Smooth muscle cell (in vitro differentiated cells): ENCODE data around the gene SP3. TPM values are rescaled to one million over a fixed set of nuclear protein-coding genes. Genes with fewer than 3 reads are reported as not detected.

ENCODE experiments used
- DNase-seq: peaks from one replicate; lab custom pipeline; 2025; ENCODE audit not compliant: unreplicated experiment; lab: John Stamatoyannopoulos, UW
- H2AFZ ChIP-seq: fragments of 200-600 bp; sonication (generic); 2 replicates; pipeline ENCODE4 v1.6.0; 2016; ENCODE audit warnings: antibody characterized with exemption, low read depth, mild to moderate bottlenecking
- H3F3A ChIP-seq: fragments of 200-600 bp; sonication (generic); 2 replicates; pipeline ENCODE4 v1.6.0; 2017; ENCODE audit warnings: antibody characterized with exemption, low read depth
- H3K27ac ChIP-seq: fragments of 200-600 bp; sonication (generic); 2 replicates; pipeline ENCODE4 v1.5.1; 2016; ENCODE audit warnings: low read depth, mild to moderate bottlenecking
- H3K27me3 ChIP-seq: fragments of 200-600 bp; sonication (generic); 2 replicates; pipeline ENCODE4 v1.6.1; 2016; ENCODE audit warnings: low read depth, mild to moderate bottlenecking
- H3K36me3 ChIP-seq: fragments of 200-600 bp; sonication (generic); 2 replicates; pipeline ENCODE4 v1.5.1; 2016; ENCODE audit warnings: low read depth
- H3K4me1 ChIP-seq: fragments of 200-600 bp; sonication (generic); 2 replicates; pipeline ENCODE4 v1.5.1; 2016; ENCODE audit warnings: low read depth
- H3K4me2 ChIP-seq: fragments of 200-600 bp; sonication (generic); 2 replicates; pipeline ENCODE4 v1.6.0; 2016; ENCODE audit warnings: mild to moderate bottlenecking
- H3K4me3 ChIP-seq: fragments of 200-600 bp; sonication (generic); 2 replicates; pipeline ENCODE4 v1.5.1; 2016; ENCODE audit warnings: mild to moderate bottlenecking
- H3K79me2 ChIP-seq: fragments of 200-600 bp; sonication (generic); 2 replicates; pipeline ENCODE4 v1.6.0; 2016; ENCODE audit warnings: low read depth, mild to moderate bottlenecking
- H3K9ac ChIP-seq: fragments of 200-600 bp; sonication (generic); 2 replicates; pipeline ENCODE4 v1.6.0; 2016; ENCODE audit warnings: low read depth
- H3K9me3 ChIP-seq: fragments of 200-600 bp; sonication (generic); replicated peaks from 2 replicates; pipeline ENCODE4 v1.5.1; 2016; ENCODE audit warnings: low read depth
- H4K20me1 ChIP-seq: fragments of 200-600 bp; sonication (generic); 2 replicates; pipeline ENCODE4 v1.6.0; 2016; ENCODE audit warnings: low read depth
- WGBS: methylation state at CpG from one replicate; pipeline ENCODE4 v1.1.7; 2016; ENCODE audit warnings: low lambda C conversion rate; 5-methylcytosine and 5-hydroxymethylcytosine counted together
- polyA plus RNA-seq: library from polyadenylated mRNA; unstranded; fragments of >200 nt; fragmentation: Nextera tagmentation; extraction: Ambion mirVana; gene quantifications from 2 replicates; pipeline ENCODE4 v1.2.1, GENCODE V29; 2016
- total RNA-seq: library from RNA; depleted of rRNA; stranded (reverse); fragments of >200 nt; gene quantifications from 2 replicates; pipeline ENCODE4 v1.2.3, GENCODE V29; 2014
- TF ChIP-seq, protein P1 (sequence below): fragments of 200-600 bp; sonication (generic); IDR thresholded peaks from 2 replicates; pipeline ENCODE4 v1.5.1; 2017; ENCODE audit warnings: borderline replicate concordance, mild to moderate bottlenecking, antibody characterized with exemption; ENCODE audit not compliant: insufficient read depth, poor library complexity, severe bottlenecking

The SP3 gene
- total and polyA plus RNA-seq, 2 experiments from 2014 or later, result 24.5 to 84.5 TPM

DNA sequence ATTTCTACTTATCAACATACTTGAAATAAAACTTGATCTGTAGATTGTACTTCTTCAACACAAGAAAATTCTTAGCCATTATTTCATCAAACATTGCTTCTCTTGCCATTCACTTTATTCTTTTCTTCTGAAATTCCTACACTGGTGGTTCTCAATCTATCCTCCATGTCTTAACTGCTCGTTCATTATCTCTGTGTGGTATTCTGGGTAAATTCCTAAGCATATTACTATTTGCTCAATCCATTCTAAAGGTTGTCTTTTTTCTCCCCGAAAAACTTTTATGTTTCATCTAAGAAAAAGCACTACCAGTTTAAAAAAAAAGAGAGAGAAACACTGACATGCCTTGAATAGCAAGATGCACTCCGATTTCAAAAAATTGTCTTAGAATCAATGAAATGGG is 18.0 kb downstream of the SP3 start:
- H3F3A ChIP-seq, result no peaks in the 10 kb centered on the region
- peak overlapping the region; percentile 30 for H3K4me2 ChIP-seq
- H3K4me1 ChIP-seq, result peaks cover 13% of the 10 kb centered on the region
- TF ChIP-seq, protein P1, sequence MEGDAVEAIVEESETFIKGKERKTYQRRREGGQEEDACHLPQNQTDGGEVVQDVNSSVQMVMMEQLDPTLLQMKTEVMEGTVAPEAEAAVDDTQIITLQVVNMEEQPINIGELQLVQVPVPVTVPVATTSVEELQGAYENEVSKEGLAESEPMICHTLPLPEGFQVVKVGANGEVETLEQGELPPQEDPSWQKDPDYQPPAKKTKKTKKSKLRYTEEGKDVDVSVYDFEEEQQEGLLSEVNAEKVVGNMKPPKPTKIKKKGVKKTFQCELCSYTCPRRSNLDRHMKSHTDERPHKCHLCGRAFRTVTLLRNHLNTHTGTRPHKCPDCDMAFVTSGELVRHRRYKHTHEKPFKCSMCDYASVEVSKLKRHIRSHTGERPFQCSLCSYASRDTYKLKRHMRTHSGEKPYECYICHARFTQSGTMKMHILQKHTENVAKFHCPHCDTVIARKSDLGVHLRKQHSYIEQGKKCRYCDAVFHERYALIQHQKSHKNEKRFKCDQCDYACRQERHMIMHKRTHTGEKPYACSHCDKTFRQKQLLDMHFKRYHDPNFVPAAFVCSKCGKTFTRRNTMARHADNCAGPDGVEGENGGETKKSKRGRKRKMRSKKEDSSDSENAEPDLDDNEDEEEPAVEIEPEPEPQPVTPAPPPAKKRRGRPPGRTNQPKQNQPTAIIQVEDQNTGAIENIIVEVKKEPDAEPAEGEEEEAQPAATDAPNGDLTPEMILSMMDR, result no peak
- no peak overlapping the region for H3K9ac ChIP-seq
- H3K27ac ChIP-seq, result no peak overlapping the region
- H3K36me3 ChIP-seq, result no peaks in the 10 kb centered on the region
- H3K9me3 ChIP-seq, result no peaks in the 10 kb centered on the region
- H3K27me3 ChIP-seq, result no peaks in the 10 kb centered on the region
- H3K4me3 ChIP-seq, result no peak overlapping the region
- no peak overlapping the region for H2AFZ ChIP-seq
- peaks cover 100% of the 10 kb centered on the region for H3K79me2 ChIP-seq
- 57% methylated on average over 3 of the region's 3 CpGs for WGBS
- peaks cover 100% of the 10 kb centered on the region for H4K20me1 ChIP-seq
- no peak for DNase-seq

DNA sequence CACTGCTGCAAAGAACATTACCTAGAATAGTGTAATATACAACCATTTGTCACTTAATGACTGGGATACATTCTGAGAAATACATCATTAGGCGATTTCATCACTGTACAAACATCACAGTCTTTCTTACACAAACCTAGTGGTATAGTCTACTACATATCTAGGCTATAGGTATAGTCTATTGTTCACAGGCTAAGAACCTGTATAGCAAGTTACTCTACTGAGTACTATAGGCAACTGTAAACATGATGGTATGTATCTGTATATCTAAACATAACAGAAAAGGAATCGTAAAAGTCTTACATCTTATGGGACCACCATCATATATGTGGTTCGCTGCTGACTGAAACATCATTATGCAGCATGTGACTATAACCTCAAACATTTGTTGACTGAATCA is 21.4 kb downstream of the SP3 start:
- peaks cover 100% of the 10 kb centered on the region for H4K20me1 ChIP-seq
- H3K79me2 ChIP-seq, result peaks cover 100% of the 10 kb centered on the region
- no peak overlapping the region for H3K4me2 ChIP-seq
- no peaks in the 10 kb centered on the region for H3F3A ChIP-seq
- H3K9me3 ChIP-seq, result no peaks in the 10 kb centered on the region
- TF ChIP-seq, protein P1, result no peak
- H2AFZ ChIP-seq, result no peak overlapping the region
- H3K9ac ChIP-seq, result no peak overlapping the region
- H3K4me3 ChIP-seq, result no peak overlapping the region
- H3K27ac ChIP-seq, result peak overlapping the region; percentile 48
- H3K27me3 ChIP-seq, result no peaks in the 10 kb centered on the region
- 87% methylated on average over 3 of the region's 3 CpGs for WGBS
- no peaks in the 10 kb centered on the region for H3K36me3 ChIP-seq
- no peak for DNase-seq
- peaks cover 6% of the 10 kb centered on the region for H3K4me1 ChIP-seq

DNA sequence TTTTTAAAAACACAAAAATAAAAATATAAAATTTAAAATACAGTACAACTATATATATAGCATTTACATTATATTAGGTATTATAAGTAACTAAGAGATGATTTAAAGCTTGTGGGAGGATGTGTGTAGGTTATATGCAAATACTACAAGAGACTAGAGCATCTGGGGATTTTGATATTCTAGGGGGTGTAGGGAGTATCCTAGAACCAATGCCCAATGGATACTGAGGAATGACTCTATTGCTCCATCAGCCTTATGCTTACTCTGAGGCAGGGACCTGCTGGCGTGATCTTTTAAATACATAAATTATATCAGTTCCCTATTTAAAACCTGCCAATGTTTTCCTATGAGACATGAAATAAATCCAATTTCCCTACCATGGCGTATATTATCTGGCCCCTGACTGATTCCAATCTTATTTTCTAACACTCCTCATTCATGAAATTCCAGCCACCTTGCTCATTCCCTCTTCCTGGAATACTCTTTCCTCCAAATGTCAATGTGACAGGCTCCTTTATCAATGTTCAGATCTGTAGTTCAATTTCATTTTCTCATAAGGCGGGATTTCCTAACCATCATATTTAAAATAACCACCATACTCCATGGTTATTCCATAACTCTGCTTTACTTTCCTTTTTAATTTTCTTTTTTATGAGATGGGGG is 22.2 kb downstream of the SP3 start:
- 93% methylated on average over 3 of the region's 3 CpGs for WGBS
- no peak for DNase-seq
- TF ChIP-seq, protein P1, result no peak

DNA sequence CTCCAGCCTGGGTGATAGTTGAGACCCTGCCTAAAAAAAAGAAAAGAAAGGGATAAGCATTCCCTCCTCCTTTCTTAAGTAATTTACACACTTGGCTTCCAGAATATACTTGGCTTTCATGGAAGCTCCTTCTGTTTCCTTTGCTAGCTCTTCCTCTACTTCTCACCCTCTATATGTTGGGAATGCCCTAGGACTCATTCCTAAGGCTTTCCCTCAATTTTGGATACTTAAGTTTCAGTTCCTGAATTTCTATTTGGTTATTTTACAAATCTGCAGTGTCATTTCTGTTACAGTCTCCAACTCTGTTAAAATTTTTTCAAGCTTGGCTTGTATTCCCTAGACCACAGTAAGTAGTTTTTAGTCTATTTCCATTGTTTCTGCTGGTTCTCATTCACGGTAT is 23.6 kb downstream of the SP3 start:
- TF ChIP-seq, protein P1, result no peak
- peaks cover 100% of the 10 kb centered on the region for H3K79me2 ChIP-seq
- H2AFZ ChIP-seq, result no peak overlapping the region
- H3K4me2 ChIP-seq, result no peak overlapping the region
- H3K27ac ChIP-seq, result no peak overlapping the region
- H3K36me3 ChIP-seq, result no peaks in the 10 kb centered on the region
- H3F3A ChIP-seq, result no peaks in the 10 kb centered on the region
- H3K27me3 ChIP-seq, result no peaks in the 10 kb centered on the region
- no peak for DNase-seq
- H4K20me1 ChIP-seq, result peaks cover 100% of the 10 kb centered on the region
- no peak overlapping the region for H3K9ac ChIP-seq
- H3K9me3 ChIP-seq, result no peaks in the 10 kb centered on the region
- H3K4me3 ChIP-seq, result no peak overlapping the region
- 98% methylated on average over 1 of the region's 1 CpG for WGBS
- H3K4me1 ChIP-seq, result peaks cover 8% of the 10 kb centered on the region

More for the DNA sequence above, 22.2 kb downstream of the SP3 start:
- Histone ChIP-seq H3K4me1 (no peaks in the 10 kb centered on the region), H3F3A (no peaks in the 10 kb centered on the region), H3K27me3 (no peaks in the 10 kb centered on the region), H3K4me3 (no peak overlapping the region), H3K9me3 (no peaks in the 10 kb centered on the region), H3K36me3 (no peaks in the 10 kb centered on the region), H3K79me2 (peaks cover 100% of the 10 kb centered on the region), H3K4me2 (no peak overlapping the region), H3K27ac (peak overlapping the region; percentile 48), H3K9ac (no peak overlapping the region), H2AFZ (no peak overlapping the region), H4K20me1 (peaks cover 100% of the 10 kb centered on the region)
